Measurements from ENCODE around the gene GPR27. TPM values are rescaled to one million over a fixed set of nuclear protein-coding genes. Genes with fewer than 3 reads are reported as not detected.

The GPR27 gene
- total RNA-seq, 4 donors from 2014 or later, result not detected

GRCh38 chr3:71786551-71786950, 32.9 kb downstream of the GPR27 start:
- no peak overlapping the region for H3K27ac ChIP-seq
- H3K9me3 ChIP-seq, result no peaks in the 10 kb centered on the region
- peaks cover 0 to 13% (median 0%) of the 10 kb centered on the region in 4 donors for H3K4me1 ChIP-seq
- peaks cover 0 to 19% of the 10 kb centered on the region in 2 donors for H3K27me3 ChIP-seq
- TF ChIP-seq CTCF (IDR thresholded peaks at IDR 0.05) (no peak), POLR2A (IDR thresholded peaks at IDR 0.05) (no peak)
- no peak overlapping the region for H3K4me3 ChIP-seq
- H3K36me3 ChIP-seq, result no peaks in the 10 kb centered on the region
- DNase-seq, result no peak

- DNase-seq, result no peak
- Histone ChIP-seq H3K27ac (no peak overlapping the region), H3K36me3 (no peaks in the 10 kb centered on the region), H3K4me3 (no peak overlapping the region), H3K9me3 (no peaks in the 10 kb centered on the region), H3K27me3 (peaks cover 0 to 19% of the 10 kb centered on the region in 2 donors), H3K4me1 (peaks cover 0 to 13% (median 0%) of the 10 kb centered on the region in 4 donors)
- TF ChIP-seq POLR2A (IDR thresholded peaks at IDR 0.05) (no peak), CTCF (IDR thresholded peaks at IDR 0.05) (no peak)
Measured at GRCh38 chr3:71787851-71788405, 34.3 kb downstream of the GPR27 start.

- Histone ChIP-seq H3K4me3 (no peak overlapping the region), H3K9me3 (no peaks in the 10 kb centered on the region), H3K4me1 (peaks cover 0 to 4% (median 0%) of the 10 kb centered on the region in 4 donors), H3K36me3 (no peaks in the 10 kb centered on the region), H3K27me3 (peaks cover 0 to 7% of the 10 kb centered on the region in 2 donors), H3K27ac (no peak overlapping the region)
- no peak for DNase-seq
- TF ChIP-seq CTCF (IDR thresholded peaks at IDR 0.05) (no peak), POLR2A (IDR thresholded peaks at IDR 0.05) (no peak)
Measured at GRCh38 chr3:71789922-71790321, 36.3 kb downstream of the GPR27 start.

- H3K36me3 ChIP-seq, result no peaks in the 10 kb centered on the region
- DNase-seq, result no peak
- H3K4me3 ChIP-seq, result no peak overlapping the region
- H3K9me3 ChIP-seq, result no peaks in the 10 kb centered on the region
- no peaks in the 10 kb centered on the region for H3K4me1 ChIP-seq
- no peak overlapping the region for H3K27ac ChIP-seq
- TF ChIP-seq CTCF (IDR thresholded peaks at IDR 0.05), result no peak
- no peak for TF ChIP-seq POLR2A (IDR thresholded peaks at IDR 0.05)
- H3K27me3 ChIP-seq, result no peaks in the 10 kb centered on the region
Measured at GRCh38 chr3:71791634-71792033, 38.0 kb downstream of the GPR27 start.

- Histone ChIP-seq H3K27me3 (no peaks in the 10 kb centered on the region), H3K27ac (no peak overlapping the region), H3K36me3 (no peaks in the 10 kb centered on the region), H3K9me3 (no peaks in the 10 kb centered on the region), H3K4me3 (no peak overlapping the region), H3K4me1 (no peaks in the 10 kb centered on the region)
- no peak for DNase-seq
- TF ChIP-seq CTCF (IDR thresholded peaks at IDR 0.05) (no peak), POLR2A (IDR thresholded peaks at IDR 0.05) (no peak)
Measured at GRCh38 chr3:71796290-71796689, 42.6 kb downstream of the GPR27 start.

GRCh38 chr3:71797455-71797854, 43.8 kb downstream of the GPR27 start:
- Histone ChIP-seq H3K27ac (no peak overlapping the region), H3K9me3 (no peaks in the 10 kb centered on the region), H3K4me1 (no peaks in the 10 kb centered on the region), H3K27me3 (no peaks in the 10 kb centered on the region), H3K4me3 (no peak overlapping the region), H3K36me3 (no peaks in the 10 kb centered on the region)
- TF ChIP-seq POLR2A (IDR thresholded peaks at IDR 0.05), result no peak
- no peak for TF ChIP-seq CTCF (IDR thresholded peaks at IDR 0.05)
- DNase-seq, result no peak
